HepG2 (cell line): Measurements from ENCODE around the gene INSR. TPM values are rescaled to one million over a fixed set of nuclear protein-coding genes. Genes with fewer than 3 reads are reported as not detected.

Experiments
- ETV6 ChIP-seq: sonication (generic); formaldehyde crosslinking; conservative IDR thresholded peaks from 2 replicates; pipeline ENCODE4 v1.4.0; 2020; ENCODE audit warnings: missing genetic modification reagents
- FLYWCH1 ChIP-seq: sonication (generic); formaldehyde crosslinking; IDR thresholded peaks from 2 replicates; pipeline ENCODE4 v1.8.1; 2023; ENCODE audit warnings: mild to moderate bottlenecking, missing genetic modification reagents
- KDM5A ChIP-seq: fragments of 200-600 bp; sonication (generic); IDR thresholded peaks from 2 replicates; pipeline ENCODE4 v1.7.0; 2018; ENCODE audit warnings: antibody characterized with exemption, mild to moderate bottlenecking, low read length, borderline replicate concordance
- KLF6 ChIP-seq: IDR thresholded peaks from 2 replicates; pipeline ENCODE4 v1.8.0; 2016; ENCODE audit warnings: missing biosample characterization, missing genetic modification reagents
- RAD21 ChIP-seq: fragments of 450-650 bp; formaldehyde crosslinking; IDR thresholded peaks from 2 replicates; pipeline ENCODE4 v1.5.0; 2020; ENCODE audit warnings: mild to moderate bottlenecking
- RFXAP ChIP-seq: sonication (generic); formaldehyde crosslinking; IDR thresholded peaks from 2 replicates; pipeline ENCODE4 v1.4.0; 2020; ENCODE audit warnings: missing genetic modification reagents, borderline replicate concordance
- RXRA ChIP-seq: sonication (generic); formaldehyde crosslinking; IDR thresholded peaks from 2 replicates; pipeline ENCODE4 v1.5.1; 2020; ENCODE audit warnings: missing genetic modification reagents
- STAG1 ChIP-seq: sonication (generic); formaldehyde crosslinking; IDR thresholded peaks from 2 replicates; pipeline ENCODE4 v1.4.0; 2020; ENCODE audit warnings: missing genetic modification reagents
- TBX2 ChIP-seq: sonication (generic); formaldehyde crosslinking; IDR thresholded peaks from 2 replicates; pipeline ENCODE4 v1.5.0; 2020; ENCODE audit warnings: missing genetic modification reagents, mild to moderate bottlenecking, borderline replicate concordance
- TEAD3 ChIP-seq: optimal IDR thresholded peaks from 2 replicates; pipeline ENCODE3; 2016; ENCODE audit warnings: borderline replicate concordance
- ZBTB21 ChIP-seq: sonication (generic); formaldehyde crosslinking; IDR thresholded peaks from 2 replicates; pipeline ENCODE4 v1.4.0; 2020; ENCODE audit warnings: missing genetic modification reagents
- ZMYM4 ChIP-seq: sonication (generic); formaldehyde crosslinking; IDR thresholded peaks from 2 replicates; pipeline ENCODE4 v1.8.1; 2023; ENCODE audit warnings: mild to moderate bottlenecking, missing genetic modification reagents
- ZNF234 ChIP-seq: sonication (generic); formaldehyde crosslinking; conservative IDR thresholded peaks from 2 replicates; pipeline ENCODE4 v1.5.1; 2020; ENCODE audit warnings: mild to moderate bottlenecking, missing genetic modification reagents
- ZNF331 ChIP-seq: sonication (generic); formaldehyde crosslinking; IDR thresholded peaks from 2 replicates; pipeline ENCODE4 v1.4.0; 2020; ENCODE audit warnings: missing genetic modification reagents
- ZNF605 ChIP-seq: sonication (generic); formaldehyde crosslinking; IDR thresholded peaks from 2 replicates; pipeline ENCODE4 v1.8.0; 2022; ENCODE audit warnings: mild to moderate bottlenecking, missing genetic modification reagents
- ZNF724P ChIP-seq: sonication (generic); formaldehyde crosslinking; IDR thresholded peaks from 2 replicates; pipeline ENCODE4 v1.8.0; 2022; ENCODE audit warnings: missing genetic modification reagents, borderline replicate concordance
- ZNF766 ChIP-seq: sonication (generic); formaldehyde crosslinking; IDR thresholded peaks from 2 replicates; pipeline ENCODE4 v1.5.0; 2020; ENCODE audit warnings: missing genetic modification reagents, borderline replicate concordance
- ZNF891 ChIP-seq: sonication (generic); formaldehyde crosslinking; IDR thresholded peaks from 2 replicates; pipeline ENCODE4 v1.5.0; 2020; ENCODE audit warnings: mild to moderate bottlenecking, missing genetic modification reagents
- polyA plus RNA-seq, 8 experiments: library from polyadenylated mRNA; depleted of rRNA in 3 of 8; stranded (reverse) in 7 of 8; unstranded in 1 of 8; fragments of >200 nt; fragmentation: Illumina TruSeq in 4 of 8; extraction: Trizol in 4 of 8; gene quantifications; 2 replicates each; pipeline versions ENCODE4 v1.2.1 to v1.2.3, GENCODE V29; 2011 to 2016; ENCODE audit warnings: low read depth in 4 of 8, missing spikeins in 1 of 8, mixed read lengths in 1 of 8; ENCODE audit not compliant: insufficient read depth in 1 of 8
- total RNA-seq, 5 experiments: library from RNA; depleted of rRNA; stranded (reverse); fragments of >200 nt; fragmentation: Illumina TruSeq; extraction: Trizol; gene quantifications; 2 replicates each; pipeline ENCODE4 v1.2.3, GENCODE V29; 2016; ENCODE audit warnings: low read depth in 1 of 5
- TF ChIP-seq, protein P1 (sequence below): sonication (generic); formaldehyde crosslinking; IDR thresholded peaks from 2 replicates; pipeline ENCODE4 v1.8.1; 2023; ENCODE audit warnings: mild to moderate bottlenecking, inconsistent platforms, moderate library complexity, missing genetic modification reagents, borderline replicate concordance
- TF ChIP-seq, protein P2 (sequence below): IDR thresholded peaks from 2 replicates; pipeline ENCODE4 v1.6.1; 2018; ENCODE audit warnings: missing genetic modification reagents
- TF ChIP-seq, protein P3 (sequence below): sonication (generic); formaldehyde crosslinking; IDR thresholded peaks from 2 replicates; pipeline ENCODE4 v1.5.1; 2020; ENCODE audit warnings: missing genetic modification reagents, mild to moderate bottlenecking, borderline replicate concordance
- TF ChIP-seq, protein P4 (sequence below): sonication (generic); formaldehyde crosslinking; IDR thresholded peaks from 2 replicates; pipeline ENCODE4 v1.8.0; 2022; ENCODE audit warnings: mild to moderate bottlenecking, missing genetic modification reagents
- TF ChIP-seq, protein P5 (sequence below): sonication (generic); formaldehyde crosslinking; IDR thresholded peaks from 2 replicates; pipeline ENCODE4 v1.8.1; 2023; ENCODE audit warnings: missing genetic modification reagents, mild to moderate bottlenecking, borderline replicate concordance
- TF ChIP-seq, protein P6 (sequence below): IDR thresholded peaks from 2 replicates; pipeline ENCODE4 v1.6.1; 2016; ENCODE audit warnings: low read depth, control low read depth

The INSR gene
- total and polyA plus RNA-seq, 2 of the 13 experiments (the other 11 are each of a cell fraction or from before 2014, with no cell fraction given) = 24.2 to 29.8 TPM

DNA sequence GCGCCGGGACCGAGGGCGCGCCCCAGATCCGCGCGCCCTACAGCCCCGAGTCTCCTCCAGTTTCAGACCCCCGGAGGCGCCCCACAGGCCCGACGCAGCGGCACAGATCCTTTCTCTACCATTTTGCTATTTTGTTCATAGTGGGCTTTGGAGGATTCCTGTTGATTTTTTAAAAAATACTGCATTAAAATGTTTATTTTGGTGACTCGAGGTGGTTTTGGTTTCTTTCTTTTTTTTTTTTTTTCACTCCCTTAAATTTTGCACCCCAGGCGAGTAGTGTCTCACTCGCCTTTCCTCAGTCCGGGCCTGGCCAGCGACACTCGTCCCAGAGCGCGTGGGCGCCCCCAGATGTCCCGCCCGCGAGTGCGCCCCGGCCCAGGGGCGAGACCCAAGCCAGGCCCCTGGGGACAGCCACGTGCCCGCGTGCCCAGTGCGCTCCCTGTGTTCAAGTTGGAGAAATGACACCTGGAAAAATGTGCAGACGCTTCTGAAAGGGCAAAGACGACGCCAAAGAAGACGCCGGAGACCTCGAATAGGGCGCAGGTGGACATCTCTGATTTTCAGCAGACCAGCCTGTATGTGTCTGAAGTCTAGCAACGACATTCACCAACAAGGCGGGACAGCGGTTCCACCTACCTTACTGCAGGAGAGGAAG is 471 bp upstream of the INSR start (continued):
- TF ChIP-seq, protein P1, sequence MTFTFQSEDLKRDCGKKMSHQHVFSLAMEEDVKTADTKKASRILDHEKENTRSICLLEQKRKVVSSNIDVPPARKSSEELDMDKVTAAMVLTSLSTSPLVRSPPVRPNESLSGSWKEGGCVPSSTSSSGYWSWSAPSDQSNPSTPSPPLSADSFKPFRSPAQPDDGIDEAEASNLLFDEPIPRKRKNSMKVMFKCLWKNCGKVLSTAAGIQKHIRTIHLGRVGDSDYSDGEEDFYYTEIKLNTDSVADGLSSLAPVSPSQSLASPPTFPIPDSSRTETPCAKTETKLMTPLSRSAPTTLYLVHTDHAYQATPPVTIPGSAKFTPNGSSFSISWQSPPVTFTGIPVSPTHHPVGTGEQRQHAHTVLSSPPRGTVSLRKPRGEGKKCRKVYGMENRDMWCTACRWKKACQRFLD (CRISPR knock-in tag) = peak; percentile 45; the same call in 1 of the 2 replicates
- TF ChIP-seq ZBTB21 (CRISPR knock-in tag) (no peak), TBX2 (CRISPR knock-in tag) (peak; percentile 40; the same call in 1 of the 2 replicates), KLF6 (CRISPR knock-in tag) (no peak; the same call in 1 of the 2 replicates), KDM5A (peak; percentile 42; the same call in 1 of the 2 replicates), RXRA (CRISPR knock-in tag) (peak; percentile 58), ZNF724P (CRISPR knock-in tag) (no peak; the same call in 1 of the 2 replicates), RAD21 (peak; percentile 52; the same call in 1 of the 2 replicates), ZNF891 (CRISPR knock-in tag) (peak; percentile 54; the same call in 1 of the 2 replicates), ZNF766 (CRISPR knock-in tag) (peak; percentile 81; the same call in 1 of the 2 replicates), STAG1 (CRISPR knock-in tag) (peak; percentile 76), RFXAP (CRISPR knock-in tag) (0 out of 2 replicates have a peak, but pooled peaks have one; percentile 32), ZNF234 (CRISPR knock-in tag) (no peak), FLYWCH1 (peak; percentile 62; the same call in 1 of the 2 replicates), TEAD3 (CRISPR knock-in tag) (peak; percentile 31), ZNF605 (CRISPR knock-in tag) (peak; percentile 74; the same call in 1 of the 2 replicates), ZNF331 (CRISPR knock-in tag) (peak; percentile 74), ZMYM4 (CRISPR knock-in tag) (peak; percentile 47), ETV6 (CRISPR knock-in tag) (no peak)
- TF ChIP-seq, protein P2, sequence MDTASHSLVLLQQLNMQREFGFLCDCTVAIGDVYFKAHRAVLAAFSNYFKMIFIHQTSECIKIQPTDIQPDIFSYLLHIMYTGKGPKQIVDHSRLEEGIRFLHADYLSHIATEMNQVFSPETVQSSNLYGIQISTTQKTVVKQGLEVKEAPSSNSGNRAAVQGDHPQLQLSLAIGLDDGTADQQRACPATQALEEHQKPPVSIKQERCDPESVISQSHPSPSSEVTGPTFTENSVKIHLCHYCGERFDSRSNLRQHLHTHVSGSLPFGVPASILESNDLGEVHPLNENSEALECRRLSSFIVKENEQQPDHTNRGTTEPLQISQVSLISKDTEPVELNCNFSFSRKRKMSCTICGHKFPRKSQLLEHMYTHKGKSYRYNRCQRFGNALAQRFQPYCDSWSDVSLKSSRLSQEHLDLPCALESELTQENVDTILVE = 0 out of 2 replicates have a peak, but pooled peaks have one; percentile 25
- TF ChIP-seq, protein P3, sequence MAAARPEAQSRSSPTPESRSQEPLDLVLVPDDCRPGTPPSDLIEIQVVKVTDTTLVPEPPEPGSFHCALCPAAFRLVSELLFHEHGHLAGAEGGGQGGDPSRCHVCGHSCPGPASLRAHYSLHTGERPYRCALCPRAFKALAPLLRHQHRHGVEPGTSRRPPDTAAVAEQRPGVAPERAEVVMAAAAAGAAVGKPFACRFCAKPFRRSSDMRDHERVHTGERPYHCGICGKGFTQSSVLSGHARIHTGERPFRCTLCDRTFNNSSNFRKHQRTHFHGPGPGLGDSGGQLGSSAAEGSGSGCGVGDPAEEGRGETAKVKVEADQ (CRISPR knock-in tag) = no peak
- TF ChIP-seq, protein P4, sequence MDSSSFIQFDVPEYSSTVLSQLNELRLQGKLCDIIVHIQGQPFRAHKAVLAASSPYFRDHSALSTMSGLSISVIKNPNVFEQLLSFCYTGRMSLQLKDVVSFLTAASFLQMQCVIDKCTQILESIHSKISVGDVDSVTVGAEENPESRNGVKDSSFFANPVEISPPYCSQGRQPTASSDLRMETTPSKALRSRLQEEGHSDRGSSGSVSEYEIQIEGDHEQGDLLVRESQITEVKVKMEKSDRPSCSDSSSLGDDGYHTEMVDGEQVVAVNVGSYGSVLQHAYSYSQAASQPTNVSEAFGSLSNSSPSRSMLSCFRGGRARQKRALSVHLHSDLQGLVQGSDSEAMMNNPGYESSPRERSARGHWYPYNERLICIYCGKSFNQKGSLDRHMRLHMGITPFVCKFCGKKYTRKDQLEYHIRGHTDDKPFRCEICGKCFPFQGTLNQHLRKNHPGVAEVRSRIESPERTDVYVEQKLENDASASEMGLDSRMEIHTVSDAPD (CRISPR knock-in tag) = 0 out of 2 replicates have a peak, but pooled peaks have one; percentile 33
- TF ChIP-seq, protein P5, sequence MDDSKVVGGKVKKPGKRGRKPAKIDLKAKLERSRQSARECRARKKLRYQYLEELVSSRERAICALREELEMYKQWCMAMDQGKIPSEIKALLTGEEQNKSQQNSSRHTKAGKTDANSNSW (CRISPR knock-in tag) = no peak
- TF ChIP-seq, protein P6, sequence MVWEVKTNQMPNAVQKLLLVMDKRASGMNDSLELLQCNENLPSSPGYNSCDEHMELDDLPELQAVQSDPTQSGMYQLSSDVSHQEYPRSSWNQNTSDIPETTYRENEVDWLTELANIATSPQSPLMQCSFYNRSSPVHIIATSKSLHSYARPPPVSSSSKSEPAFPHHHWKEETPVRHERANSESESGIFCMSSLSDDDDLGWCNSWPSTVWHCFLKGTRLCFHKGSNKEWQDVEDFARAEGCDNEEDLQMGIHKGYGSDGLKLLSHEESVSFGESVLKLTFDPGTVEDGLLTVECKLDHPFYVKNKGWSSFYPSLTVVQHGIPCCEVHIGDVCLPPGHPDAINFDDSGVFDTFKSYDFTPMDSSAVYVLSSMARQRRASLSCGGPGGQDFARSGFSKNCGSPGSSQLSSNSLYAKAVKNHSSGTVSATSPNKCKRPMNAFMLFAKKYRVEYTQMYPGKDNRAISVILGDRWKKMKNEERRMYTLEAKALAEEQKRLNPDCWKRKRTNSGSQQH (CRISPR knock-in tag) = 0 out of 2 replicates have a peak, but pooled peaks have one; percentile 16
